DMS79 (cell line): ENCODE data around the gene TMEM183A.
A peak's percentile ranks its signal among the peaks of the same experiment; 100 is the strongest.
"Not testable (repeated sequence)": the region's sequence is repeated elsewhere in the genome, so short reads cannot be mapped to it uniquely, and the experiment has no call there.

Experiments used
- DNase-seq: peaks from one replicate; lab custom pipeline; 2025; lab: John Stamatoyannopoulos, UW

Gene TMEM183A

DNA sequence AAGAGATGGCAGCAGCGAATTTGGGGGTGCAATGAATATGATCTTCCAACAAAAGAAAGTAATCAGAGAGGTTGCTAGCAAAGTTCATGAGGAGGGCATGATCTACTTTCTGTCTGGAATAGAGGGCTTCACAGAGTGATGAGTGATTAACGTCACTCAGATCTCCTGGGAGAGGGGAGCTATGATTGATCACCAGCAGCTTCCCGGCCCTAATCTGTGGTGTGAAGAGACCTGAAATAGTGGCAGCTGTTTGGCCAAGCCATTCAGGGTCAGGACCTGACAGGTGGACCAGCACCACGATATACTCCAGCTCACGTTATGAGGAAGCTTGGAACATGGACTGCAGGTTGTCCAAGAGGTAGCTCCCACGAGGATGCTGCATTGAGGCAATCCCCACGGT is 19.9 kb upstream of the TMEM183A start:
- no peak for DNase-seq

DNA sequence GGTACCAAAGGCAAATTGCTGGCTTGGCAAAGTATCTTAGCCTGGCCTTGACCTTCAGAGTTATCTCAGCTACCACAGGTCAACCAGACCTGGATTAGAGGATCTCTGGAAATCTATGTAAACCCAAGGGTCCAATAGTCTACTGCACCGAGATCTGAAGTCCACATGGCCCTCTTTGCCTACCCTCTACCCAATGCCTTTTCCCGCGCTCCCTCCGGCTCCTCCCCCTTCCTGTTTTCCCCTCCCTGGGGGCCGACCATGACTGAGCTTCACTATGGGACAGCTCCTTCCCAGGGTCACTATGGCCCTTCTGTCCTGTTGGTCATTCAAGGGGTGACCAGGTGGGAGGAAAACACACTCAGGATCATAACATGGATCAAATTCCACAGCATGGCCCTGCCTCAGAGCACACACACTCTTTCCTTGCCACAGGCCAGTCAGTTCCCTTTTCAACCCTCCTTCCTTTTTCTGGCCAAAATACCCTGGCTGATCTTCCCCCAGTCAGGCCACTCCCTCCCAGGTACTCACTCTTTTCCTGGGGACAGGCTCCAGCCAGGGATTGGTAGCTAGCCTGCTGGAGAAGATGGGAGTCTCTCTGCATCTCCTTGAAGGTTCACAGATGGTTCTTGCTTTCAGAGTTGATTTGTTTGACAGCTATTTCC is 19.1 kb upstream of the TMEM183A start:
- no peak for DNase-seq

DNA sequence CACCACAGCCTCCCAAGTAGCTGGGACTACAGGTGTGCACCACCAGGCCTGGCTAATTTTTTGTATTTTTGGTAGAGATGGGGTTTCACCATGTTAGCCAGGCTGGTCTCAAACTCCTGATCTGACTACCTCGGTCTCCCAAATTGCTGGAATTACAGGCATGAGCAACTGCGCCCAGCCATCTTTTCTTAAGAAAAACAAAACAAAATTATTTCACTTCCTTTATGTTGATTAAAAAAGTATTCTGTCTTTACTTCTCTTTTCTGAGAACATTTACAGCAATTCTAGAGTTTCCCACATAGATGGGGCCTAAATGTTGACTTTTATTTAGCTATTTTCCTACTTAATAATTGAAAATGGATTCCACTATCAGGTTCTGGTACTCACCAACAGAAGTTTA is 17.3 kb upstream of the TMEM183A start:
- no peak for DNase-seq

DNA sequence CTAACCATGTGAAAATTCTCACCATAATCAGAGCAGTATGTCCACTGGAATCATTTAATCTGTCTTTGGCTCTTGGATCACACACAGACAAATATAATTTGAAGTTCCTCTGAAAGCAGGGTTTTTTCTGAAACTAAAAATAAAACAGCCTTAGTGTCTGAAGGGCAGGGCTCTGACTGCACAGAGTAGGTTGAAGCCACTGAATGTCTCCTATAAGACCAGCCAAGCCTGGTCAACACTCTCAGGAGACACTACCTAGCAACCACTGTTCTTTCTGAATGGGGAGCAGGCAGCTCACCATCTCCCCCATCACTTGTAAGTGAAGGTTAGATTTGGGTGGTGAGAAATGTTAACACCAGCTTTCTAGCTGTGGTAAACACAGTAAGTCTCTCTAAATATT is 16.1 kb upstream of the TMEM183A start:
- DNase-seq: no peak

DNA sequence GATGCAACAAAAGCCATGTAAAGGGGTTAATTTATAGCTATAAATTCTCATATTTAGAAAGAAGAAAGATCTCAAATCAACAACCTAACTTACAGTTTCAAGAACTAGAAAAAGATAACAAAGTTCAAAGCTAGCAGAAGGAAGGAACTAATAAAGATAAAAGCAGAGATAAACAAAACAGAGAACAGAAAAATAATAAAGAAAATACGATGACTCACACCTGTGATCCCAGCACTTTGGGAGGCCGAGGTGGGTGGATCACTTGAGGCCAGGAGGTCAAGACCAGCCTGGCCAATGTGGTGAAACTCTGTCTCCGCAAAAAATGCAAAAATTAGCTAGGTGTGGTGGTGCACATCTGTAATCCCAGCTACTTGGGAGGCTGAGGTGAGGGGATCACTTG is 12.4 kb upstream of the TMEM183A start:
- no peak for DNase-seq

DNA sequence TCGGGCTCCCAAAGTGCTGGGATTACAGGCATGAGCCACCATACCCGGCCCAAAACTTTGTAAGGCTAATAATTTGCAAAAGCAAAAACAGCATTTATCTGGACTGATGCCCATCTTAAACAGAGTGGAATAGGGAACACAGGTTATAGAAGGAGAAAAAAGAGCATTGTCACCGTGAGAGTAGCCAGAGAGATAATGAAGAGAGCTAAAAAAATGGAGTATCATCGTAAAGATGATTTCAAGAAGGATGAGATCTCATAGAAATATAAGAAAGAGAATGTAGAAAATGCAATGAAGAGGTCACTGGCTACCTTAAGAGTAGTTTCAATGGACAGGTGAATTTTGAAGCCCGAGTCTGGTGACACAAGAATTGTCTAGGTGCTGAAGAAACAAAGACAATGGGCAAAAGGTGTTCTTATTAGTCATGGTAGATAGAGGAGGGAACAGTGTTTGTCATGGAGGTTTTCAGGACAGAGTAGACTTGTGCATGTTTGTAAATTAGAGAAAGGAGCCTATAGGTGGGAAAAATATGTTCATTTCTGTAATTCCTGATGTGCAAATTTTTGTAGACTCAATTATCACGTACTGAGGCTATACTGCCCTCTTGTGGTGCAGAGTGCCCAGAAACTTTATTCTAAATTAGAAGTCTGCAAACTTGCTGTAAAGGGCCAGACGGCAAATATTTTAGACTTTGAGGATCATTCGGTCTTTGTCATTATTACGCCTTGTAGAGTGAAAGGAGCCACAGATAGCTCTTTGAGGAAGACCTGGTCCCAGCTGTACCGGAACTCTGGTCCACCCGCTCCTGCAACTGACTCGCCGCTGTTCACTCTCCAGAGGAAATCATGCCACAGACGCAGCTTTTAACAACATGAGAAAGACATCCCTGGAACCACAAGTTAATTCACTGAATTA is 8.1 kb upstream of the TMEM183A start:
- DNase-seq: no peak

DNA sequence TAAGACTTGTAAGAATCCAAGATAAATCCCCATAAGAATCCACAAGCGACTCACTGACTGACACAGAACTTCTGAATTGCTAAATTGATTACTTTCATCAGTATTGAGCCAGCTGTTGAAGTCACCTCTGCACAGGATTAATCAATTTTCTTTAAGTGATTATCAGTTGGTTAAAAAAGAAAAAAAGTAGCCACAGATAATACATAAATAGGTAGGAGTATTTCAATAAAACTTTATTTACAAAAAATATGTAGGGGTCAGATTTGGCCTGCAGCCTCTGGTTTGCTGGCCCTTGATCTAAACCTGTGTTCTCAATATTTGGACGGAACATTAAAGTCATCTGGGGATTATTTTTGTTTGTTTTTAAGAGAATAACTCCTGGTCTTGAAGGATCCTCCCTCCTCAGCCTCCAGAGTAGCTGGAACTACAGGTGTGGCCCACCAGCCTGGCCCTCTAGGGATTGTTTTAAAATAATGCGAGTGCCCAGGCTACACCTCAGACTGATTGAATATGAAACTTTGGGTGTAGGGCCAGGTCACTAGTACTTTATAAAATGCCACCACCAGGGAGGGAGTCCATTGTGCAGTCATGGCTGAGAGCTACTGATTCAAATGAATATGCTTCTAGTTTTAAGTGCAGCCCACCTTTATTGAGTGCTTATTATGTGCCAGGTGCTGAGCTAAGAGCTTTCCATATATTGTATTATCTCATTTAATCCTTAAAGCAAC is 6.8 kb upstream of the TMEM183A start:
- no peak for DNase-seq

DNA sequence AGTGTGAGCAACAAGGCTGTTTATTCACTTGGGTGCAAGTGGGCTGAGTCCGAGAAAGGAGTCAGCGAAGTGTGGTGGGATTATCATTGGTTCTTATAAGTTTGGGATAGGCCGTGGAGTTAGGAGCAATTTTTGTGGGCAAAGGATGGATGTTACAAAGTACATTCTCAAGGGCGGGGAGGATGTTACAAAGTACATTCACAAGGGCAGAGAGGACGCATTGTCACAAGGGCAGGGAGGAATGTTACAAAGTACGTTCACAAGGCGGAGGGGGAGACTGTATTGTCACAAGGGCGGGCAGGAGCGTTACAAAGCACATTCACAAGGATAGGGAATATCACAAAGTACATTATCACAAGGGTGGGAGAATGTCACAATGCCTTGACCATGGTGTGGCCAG is 5.2 kb upstream of the TMEM183A start:
- no peak for DNase-seq

DNA sequence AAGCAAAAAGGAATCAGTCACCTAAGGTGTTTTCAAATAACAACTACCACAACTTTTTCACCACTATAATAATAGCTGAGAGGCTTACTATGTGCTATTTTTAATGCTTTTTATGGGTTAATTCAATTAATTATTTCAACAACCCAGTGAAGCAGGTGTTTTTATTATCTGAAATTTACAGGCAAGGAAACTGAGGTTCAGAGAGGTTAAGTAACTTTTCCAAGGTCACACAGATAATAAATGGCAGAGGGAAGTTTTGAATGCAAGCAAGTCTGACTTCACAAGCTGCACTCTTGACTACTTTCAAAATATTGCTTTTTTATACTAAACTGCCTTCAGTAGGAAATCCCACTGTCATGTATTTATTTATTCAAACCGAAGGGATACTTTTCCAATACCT is 4.2 kb upstream of the TMEM183A start:
- no peak for DNase-seq

DNA sequence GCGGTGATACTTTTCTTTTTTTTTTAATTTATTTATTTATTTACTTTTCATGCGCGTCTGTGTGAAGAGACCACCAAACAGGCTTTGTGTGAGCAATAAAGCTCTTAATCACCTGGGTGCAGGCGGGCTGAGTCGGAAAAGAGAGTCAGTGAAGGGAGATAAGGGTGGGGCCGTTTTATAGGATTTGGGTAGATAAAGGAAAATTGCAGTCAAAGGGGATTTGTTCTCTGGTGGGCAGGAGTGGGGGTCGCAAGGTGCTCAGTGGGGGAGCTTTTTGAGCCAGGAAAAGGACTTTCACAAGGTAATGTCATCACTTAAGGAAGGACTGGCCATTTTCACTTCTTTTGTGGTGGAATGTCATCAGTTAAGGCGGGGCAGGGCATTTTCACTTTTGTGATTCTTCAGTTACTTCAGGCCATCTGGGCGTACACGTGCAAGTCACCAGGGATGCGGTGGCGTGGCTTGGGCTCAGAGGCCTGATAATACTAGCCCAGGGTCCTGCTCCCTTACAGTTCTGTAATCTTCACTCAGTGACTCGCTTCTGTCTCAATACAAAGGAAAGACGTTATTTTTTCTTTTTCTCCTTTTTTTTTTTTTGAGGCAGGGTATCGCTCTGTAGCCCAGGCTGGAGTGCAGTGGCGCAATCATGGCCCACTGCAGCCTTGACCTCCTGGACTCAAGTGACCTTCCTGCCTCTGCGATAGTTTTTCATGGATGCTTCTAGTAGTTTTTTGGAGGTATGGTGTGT is 1.6 kb upstream of the TMEM183A start:
- DNase-seq: not testable (repeated sequence)

DNA sequence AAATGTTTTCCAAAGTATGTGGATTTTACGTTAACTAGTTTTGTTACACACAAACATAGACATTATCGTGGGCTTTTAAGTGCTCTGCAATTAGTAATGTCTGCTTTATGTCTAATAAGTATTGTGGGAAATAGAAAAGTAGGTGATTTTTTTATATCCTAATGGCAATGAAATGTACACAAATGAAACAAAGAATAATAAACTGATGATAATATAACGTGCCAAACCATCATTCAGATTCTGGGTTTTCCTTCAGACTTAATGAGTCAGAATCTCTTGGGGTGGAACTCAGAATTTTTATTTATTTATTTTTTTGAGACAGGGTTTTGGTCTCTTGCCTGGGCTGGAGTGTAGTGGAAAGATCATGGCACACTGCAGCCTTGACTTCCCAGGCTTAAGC is 2.0 kb downstream of the TMEM183A start:
- no peak for DNase-seq

DNA sequence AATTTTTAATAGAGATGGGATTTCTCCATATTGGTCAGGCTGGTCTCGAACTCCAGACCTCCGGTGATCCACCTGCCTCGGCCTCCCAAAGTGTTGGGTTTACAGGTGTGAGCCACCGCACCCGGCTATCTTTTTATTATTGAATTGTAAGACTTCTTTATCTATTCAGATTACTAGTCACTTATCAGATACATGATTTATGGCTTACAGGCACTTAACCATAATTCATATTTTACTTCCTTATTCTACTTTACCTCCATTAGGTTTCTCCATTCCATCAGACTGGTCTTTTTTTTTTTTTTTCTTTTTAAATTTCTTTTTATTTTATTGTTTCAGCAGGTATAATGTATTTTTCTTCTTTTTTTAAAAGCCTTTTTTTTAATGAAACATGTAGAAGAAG is 4.4 kb downstream of the TMEM183A start:
- no peak for DNase-seq

DNA sequence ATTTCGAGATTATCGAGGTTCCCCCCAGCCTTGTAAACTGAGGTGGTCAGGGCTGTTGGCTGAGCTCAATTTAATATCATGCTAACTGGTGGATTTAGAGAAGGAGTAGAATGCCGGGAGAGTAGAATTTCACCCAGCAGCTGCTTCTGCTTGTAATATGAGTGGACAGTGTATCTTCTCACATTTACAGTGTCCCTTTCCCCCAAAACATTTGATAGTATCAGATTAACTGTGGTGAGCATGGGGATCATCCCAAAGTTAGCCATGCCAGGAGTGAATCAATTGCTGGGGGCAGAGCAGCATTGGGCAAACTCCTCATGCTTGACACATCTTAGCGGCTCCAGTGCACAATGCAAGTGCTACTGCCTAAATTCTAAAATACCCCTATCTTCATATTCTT is 9.9 kb downstream of the TMEM183A start:
- DNase-seq: no peak

DNA sequence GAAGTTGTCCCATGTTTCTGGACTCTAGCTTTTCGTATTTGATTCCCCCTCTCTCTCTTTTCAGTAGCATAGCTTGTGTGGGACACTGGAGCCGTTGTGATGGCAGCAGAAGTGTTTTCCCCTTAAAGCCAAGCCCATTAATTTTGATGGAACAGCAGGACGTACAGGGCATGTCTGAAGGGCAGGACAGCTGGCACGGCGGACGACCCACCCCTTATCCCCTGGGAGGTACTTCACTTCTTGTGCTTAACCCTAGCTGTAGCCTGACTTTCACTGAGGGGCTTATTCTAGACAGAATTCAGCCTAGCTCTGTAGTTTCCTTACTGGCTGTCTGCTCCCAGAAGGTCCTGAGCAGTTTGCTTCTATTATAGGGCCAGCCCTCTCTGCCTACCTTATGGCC is 10.5 kb downstream of the TMEM183A start:
- DNase-seq: no peak

DNA sequence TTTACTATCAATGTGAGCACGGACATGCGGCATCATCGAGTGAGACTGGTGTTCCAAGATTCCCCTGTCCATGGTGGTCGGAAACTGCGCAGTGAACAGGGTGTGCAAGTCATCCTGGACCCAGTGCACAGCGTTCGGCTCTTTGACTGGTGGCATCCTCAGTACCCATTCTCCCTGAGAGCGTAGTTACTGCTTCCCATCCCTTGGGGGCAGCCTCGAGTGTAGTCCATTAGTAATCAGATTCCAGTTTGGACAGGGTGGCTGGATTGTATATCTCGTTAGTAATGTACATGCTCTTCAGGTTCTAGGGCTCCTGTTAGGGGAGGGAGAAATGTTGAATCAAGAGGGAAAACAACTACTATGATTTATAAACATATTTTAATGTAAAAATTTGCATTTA is 15.7 kb downstream of the TMEM183A start:
- not testable (repeated sequence) for DNase-seq

DNA sequence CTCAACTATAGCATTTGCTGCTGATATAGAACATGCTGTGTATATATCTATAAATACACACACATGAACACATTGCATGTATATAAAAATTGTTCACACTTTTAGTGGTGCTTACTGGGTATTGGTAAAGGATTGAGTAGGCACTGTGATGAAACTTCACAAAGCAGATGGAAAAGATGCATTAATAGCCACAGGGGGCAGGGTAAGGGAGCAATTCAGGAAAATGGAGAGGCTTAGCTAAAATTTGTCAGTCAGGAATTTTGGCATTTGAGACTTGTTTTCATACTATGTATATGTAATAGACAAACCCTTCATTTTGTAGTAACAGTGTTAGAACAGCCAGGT is 18.5 kb downstream of the TMEM183A start:
- no peak for DNase-seq

DNA sequence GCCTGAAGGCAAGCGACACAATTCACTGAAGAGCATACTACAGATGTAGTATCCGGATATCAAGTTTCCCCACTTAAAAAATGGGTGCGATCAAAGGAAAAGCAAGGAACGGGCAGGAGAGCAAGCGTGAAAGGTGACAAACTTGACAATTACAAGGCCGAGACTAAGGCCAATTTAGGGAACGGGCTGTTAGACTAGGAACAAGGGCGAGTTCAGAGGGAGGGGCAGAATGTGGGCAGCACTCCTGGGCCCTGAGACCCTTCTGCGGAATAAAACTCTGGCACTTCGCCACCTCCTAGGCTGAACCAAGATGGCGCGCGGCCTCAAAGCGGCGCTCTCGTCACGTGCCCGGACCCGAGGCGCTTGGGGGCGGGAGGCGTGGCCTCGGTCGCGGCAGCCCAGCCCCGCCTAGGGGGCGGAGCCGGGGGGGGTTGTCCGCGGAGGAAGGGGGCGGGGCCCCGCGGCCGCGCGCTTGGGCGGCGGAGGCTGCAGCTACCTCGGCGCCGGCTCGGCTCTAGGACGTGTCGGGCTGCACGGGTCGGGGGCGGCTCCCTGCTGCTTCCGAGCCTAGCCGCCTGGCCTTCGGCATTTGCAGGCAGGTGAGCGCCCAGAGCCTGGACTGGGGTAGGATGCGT is 19.0 kb downstream of the TMEM183A start, which contains the start of gene PPFIA4:
Gene PPFIA4 (plus strand): TSS at position 461 of the 635 bp plus-strand sequence. CDS start 12,518 bp downstream, outside the sequence.
- peak; percentile 91 for DNase-seq

DNA sequence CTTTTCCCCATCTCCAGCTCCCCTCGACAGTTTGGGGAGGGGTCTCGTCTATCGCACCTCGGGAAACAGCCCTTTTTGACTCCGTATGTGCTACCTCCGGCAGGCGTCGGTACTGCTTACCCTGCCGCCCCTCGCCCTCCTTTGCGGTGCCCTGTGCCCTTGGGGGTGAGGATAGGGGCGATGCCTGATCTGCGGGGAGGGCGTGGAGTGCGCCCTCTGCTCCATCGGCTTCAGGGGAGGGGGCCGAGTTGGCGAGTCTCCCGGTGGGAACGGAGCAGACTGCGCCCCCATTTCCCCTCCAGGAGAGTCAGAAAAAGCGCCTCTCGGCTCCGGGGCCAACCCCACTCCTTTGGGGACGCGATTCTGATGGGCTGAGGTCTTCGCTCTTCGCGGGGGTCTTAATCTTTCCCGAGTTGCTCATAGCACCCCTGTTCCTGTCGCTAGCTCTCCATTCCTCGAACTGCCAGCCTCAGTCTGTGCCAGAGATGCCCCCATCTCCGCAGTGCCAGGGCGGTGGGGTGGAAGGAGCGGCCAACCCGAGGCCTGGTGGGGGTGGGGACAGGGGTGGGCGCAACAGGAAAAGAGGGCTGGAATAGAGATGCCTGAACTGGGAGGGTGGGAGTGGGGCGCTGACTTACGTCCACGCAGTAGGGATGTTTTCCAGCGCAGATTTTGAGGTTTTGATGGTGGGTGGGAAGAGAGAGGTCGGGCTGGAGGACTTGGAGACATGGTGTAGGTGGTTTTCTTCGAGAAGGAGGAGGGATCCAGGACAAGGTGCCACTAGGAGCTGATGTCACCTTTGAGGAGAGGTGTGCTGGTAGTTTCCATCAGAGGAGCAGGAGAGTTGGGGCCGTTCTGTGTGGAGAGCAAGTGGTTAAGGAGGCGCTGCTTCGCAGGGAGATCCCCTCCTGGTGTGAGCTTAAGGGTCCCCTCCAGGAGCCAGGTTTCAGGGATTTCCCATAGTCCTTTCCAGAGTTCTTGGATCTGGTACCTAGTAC is 19.8 kb downstream of the TMEM183A start:
- DNase-seq: no peak

DNA sequence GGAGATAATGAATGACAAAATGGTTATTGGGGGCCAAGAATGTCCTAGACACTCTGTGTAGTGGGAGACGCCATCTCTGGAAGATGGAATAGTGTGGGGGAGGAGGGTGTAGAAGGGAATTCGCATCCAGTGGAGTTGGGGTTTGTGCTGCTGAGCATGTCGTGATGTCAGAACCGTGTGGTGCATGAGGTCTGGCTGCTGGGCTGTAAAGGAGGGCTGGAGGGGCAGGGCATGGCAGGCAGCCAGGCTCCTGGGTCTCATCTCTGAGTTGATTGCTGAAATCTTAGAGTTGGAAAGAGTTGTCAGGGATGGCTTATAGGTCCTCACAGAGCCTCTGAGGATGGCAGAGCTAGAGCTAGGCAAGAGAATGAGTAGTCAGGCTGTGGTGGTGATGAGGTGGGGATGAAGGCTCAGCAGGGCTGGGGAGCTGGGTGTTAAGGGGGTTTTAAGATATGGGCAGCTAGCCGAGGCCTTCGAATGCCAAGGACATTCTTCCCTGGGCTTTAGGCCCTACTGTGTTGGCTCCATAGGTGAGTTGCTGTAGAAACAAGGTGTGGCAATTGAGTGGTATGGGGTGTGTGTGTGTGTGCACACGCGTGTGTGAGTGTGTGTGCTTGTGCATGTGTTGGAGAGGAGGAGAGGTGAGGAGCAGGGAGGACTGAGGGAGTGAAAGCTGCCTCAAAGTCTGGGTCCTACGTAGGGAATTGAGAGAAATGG is 21.1 kb downstream of the TMEM183A start:
- no peak for DNase-seq
